Gastrocnemius medialis (tissue), 4 donors: ENCODE data around the gene C1QTNF6. TPM values are rescaled to one million over a fixed set of nuclear protein-coding genes. Genes with fewer than 3 reads are reported as not detected.
"Not testable (repeated sequence)": the region's sequence is repeated elsewhere in the genome, so short reads cannot be mapped to it uniquely, and the experiment has no call there.

ENCODE experiments used
- ATAC-seq, 2 donors: fragments of 150-250 bp; one replicate each; pipeline ENCODE4 v1.9.1; 2016
- DNase-seq, 2 donors: peaks; one replicate each; pipeline ENCODE4 v3.0.0-alpha.2; 2019
- H3K27ac ChIP-seq, 4 donors: fragments of 200-600 bp; sonication (generic); 1 replicate in 1 of 4; 2 replicates in 3 of 4; pipeline ENCODE4 v1.5.1; 2016 to 2018; ENCODE audit warnings: mild to moderate bottlenecking in 2 of 4, moderate library complexity in 1 of 4
- H3K27me3 ChIP-seq, 3 donors: fragments of 200-600 bp; sonication (generic) in 2 of 3; 1 replicate in 1 of 3; 2 replicates in 2 of 3; pipeline versions ENCODE4 v1.5.1 to v1.6.0; 2016 to 2019; ENCODE audit warnings: mild to moderate bottlenecking in 1 of 3, moderate library complexity in 1 of 3
- H3K36me3 ChIP-seq, 2 donors: fragments of 200-600 bp; sonication (generic) in 1 of 2; one replicate each; pipeline ENCODE4 v1.5.1; 2017 to 2018
- H3K4me1 ChIP-seq, 2 donors: fragments of 200-600 bp; sonication (generic) in 1 of 2; one replicate each; pipeline ENCODE4 v1.5.1; 2016 to 2017; ENCODE audit warnings: mild to moderate bottlenecking in 2 of 2
- H3K4me3 ChIP-seq, 4 donors: fragments of 200-600 bp; sonication (generic) in 3 of 4; 1 replicate in 1 of 4; 2 replicates in 3 of 4; pipeline ENCODE4 v1.5.1; 2016 to 2019; ENCODE audit warnings: mild to moderate bottlenecking in 2 of 4
- H3K9me3 ChIP-seq, 3 donors: fragments of 200-600 bp; sonication (generic) in 2 of 3; 1 replicate in 1 of 3; 2 replicates in 2 of 3; pipeline ENCODE4 v1.5.1; 2016 to 2019
- POLR2A ChIP-seq, 2 donors: fragments of 450-650 bp; IDR thresholded peaks; one replicate each; pipeline ENCODE4 v1.6.1; 2017; ENCODE audit warnings: antibody characterized with exemption in 2 of 2, mild to moderate bottlenecking in 2 of 2, moderate library complexity in 2 of 2
- in situ Hi-C, 4 donors: fragments of 200-750 bp; cut with MboI; loops; one replicate each; pipeline versions ENCODE4 v1.15.0 to v1.8.0; 2017; ENCODE audit warnings: low sequenced_read_pairs in 4 of 4
- intact Hi-C: fragments of 100-400 bp; cut with DNase I; formaldehyde crosslinking; loops from one replicate; pipeline ENCODE4 v1.15.1; 2023; ENCODE audit warnings: low total_unique reads
- total RNA-seq, 4 donors: library from RNA; depleted of rRNA; stranded (reverse); fragments of >200 nt; gene quantifications; one replicate each; pipeline versions ENCODE4 v1.1.0 to v1.2.3, GENCODE V29; 2016
- TF ChIP-seq, protein P1 (sequence below), 5 experiments: fragments of 450-650 bp in 3 of 5; fragments of 200-600 bp in 2 of 5; sonication (generic) in 2 of 5; IDR thresholded peaks in 4 of 5; conservative IDR thresholded peaks in 1 of 5; 1 replicate in 4 of 5; 2 replicates in 1 of 5; pipeline ENCODE4 v1.5.1; 2016 to 2019; ENCODE audit warnings: antibody characterized with exemption in 5 of 5, mild to moderate bottlenecking in 3 of 5, moderate library complexity in 3 of 5

C1QTNF6 gene
- total RNA-seq, 4 donors from 2014 or later = 0.46 to 1.00 (median 0.84) TPM

- ATAC-seq (no peak), DNase-seq (no peak)
- H3K36me3 ChIP-seq = no peaks in the 10 kb centered on the region
- H3K27ac ChIP-seq = no peak overlapping the region
- H3K9me3 ChIP-seq = no peaks in the 10 kb centered on the region
- no peak overlapping the region for H3K4me3 ChIP-seq
- H3K4me1 ChIP-seq = peaks cover 3 to 5% of the 10 kb centered on the region in 2 donors
- TF ChIP-seq, protein P1, sequence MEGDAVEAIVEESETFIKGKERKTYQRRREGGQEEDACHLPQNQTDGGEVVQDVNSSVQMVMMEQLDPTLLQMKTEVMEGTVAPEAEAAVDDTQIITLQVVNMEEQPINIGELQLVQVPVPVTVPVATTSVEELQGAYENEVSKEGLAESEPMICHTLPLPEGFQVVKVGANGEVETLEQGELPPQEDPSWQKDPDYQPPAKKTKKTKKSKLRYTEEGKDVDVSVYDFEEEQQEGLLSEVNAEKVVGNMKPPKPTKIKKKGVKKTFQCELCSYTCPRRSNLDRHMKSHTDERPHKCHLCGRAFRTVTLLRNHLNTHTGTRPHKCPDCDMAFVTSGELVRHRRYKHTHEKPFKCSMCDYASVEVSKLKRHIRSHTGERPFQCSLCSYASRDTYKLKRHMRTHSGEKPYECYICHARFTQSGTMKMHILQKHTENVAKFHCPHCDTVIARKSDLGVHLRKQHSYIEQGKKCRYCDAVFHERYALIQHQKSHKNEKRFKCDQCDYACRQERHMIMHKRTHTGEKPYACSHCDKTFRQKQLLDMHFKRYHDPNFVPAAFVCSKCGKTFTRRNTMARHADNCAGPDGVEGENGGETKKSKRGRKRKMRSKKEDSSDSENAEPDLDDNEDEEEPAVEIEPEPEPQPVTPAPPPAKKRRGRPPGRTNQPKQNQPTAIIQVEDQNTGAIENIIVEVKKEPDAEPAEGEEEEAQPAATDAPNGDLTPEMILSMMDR (IDR thresholded peaks at IDR 0.05 in 4 of 5, conservative IDR thresholded peaks at IDR 0.05 in 1 of 5) = no peak
- no peak for TF ChIP-seq POLR2A (IDR thresholded peaks at IDR 0.05)
- H3K27me3 ChIP-seq = no peaks in the 10 kb centered on the region
- intact Hi-C loops (no loop called here), in situ Hi-C loops (loop anchor here in 2 of 4 donors (5.0 to 25.0 kb wide), 2 partner anchors 41 to 116 kb away; no protein-coding TSS in a partner anchor)
These were observed 15.5 kb upstream of the C1QTNF6 start for GRCh38 chr22:37203354-37204044.

GRCh38 chr22:37202716-37203115, 14.7 kb upstream of the C1QTNF6 start:
- intact Hi-C loops (no loop called here), in situ Hi-C loops (loop anchor here in 2 of 4 donors (5.0 to 25.0 kb wide), 2 partner anchors 40 to 115 kb away; no protein-coding TSS in a partner anchor)
- no peak for TF ChIP-seq POLR2A (IDR thresholded peaks at IDR 0.05)
- TF ChIP-seq, protein P1 (IDR thresholded peaks at IDR 0.05 in 4 of 5, conservative IDR thresholded peaks at IDR 0.05 in 1 of 5) = no peak
- Histone ChIP-seq H3K27ac (no peak overlapping the region), H3K4me3 (no peak overlapping the region), H3K27me3 (no peaks in the 10 kb centered on the region), H3K9me3 (no peaks in the 10 kb centered on the region), H3K36me3 (no peaks in the 10 kb centered on the region), H3K4me1 (peaks cover 11% of the 10 kb centered on the region in 2 donors)
- DNase-seq = no peak
- no peak for ATAC-seq

GRCh38 chr22:37202001-37202555, 14.0 kb upstream of the C1QTNF6 start:
- TF ChIP-seq, protein P1 (IDR thresholded peaks at IDR 0.05 in 4 of 5, conservative IDR thresholded peaks at IDR 0.05 in 1 of 5) = no peak
- TF ChIP-seq POLR2A (IDR thresholded peaks at IDR 0.05) = no peak
- Histone ChIP-seq H3K36me3 (no peaks in the 10 kb centered on the region), H3K27ac (no peak overlapping the region), H3K4me1 (peaks cover 17 to 18% of the 10 kb centered on the region in 2 donors), H3K4me3 (no peak overlapping the region), H3K27me3 (no peaks in the 10 kb centered on the region), H3K9me3 (no peaks in the 10 kb centered on the region)
- intact Hi-C loops (no loop called here), in situ Hi-C loops (loop anchor here in 2 of 4 donors (5.0 to 25.0 kb wide), 2 partner anchors 40 to 115 kb away; no protein-coding TSS in a partner anchor)
- DNase-seq (no peak), ATAC-seq (no peak)

- H3K9me3 ChIP-seq, DNase-seq, H3K27me3 ChIP-seq, H3K27ac ChIP-seq, ATAC-seq, H3K4me3 ChIP-seq, intact Hi-C loops, H3K36me3 ChIP-seq: not testable (repeated sequence)
- H3K4me1 ChIP-seq = peaks cover 23 to 24% of the 10 kb centered on the region in 2 donors
- in situ Hi-C loops = loop anchor here in 2 of 4 donors (5.0 to 25.0 kb wide), 2 partner anchors 39 to 114 kb away; no protein-coding TSS in a partner anchor
These were observed 13.4 kb upstream of the C1QTNF6 start for GRCh38 chr22:37201443-37201820.

GRCh38 chr22:37199760-37200108, 11.7 kb upstream of the C1QTNF6 start:
- no peaks in the 10 kb centered on the region for H3K36me3 ChIP-seq
- no peaks in the 10 kb centered on the region for H3K27me3 ChIP-seq
- peak overlapping the region; percentile 70 to 98 (median 97) for H3K27ac ChIP-seq
- ATAC-seq (no peak), DNase-seq (peak in 1 of 2 donors; percentile 17)
- TF ChIP-seq POLR2A (IDR thresholded peaks at IDR 0.05) = no peak
- TF ChIP-seq, protein P1 (IDR thresholded peaks at IDR 0.05 in 4 of 5, conservative IDR thresholded peaks at IDR 0.05 in 1 of 5) = peak in 2 of 5 experiments; percentile 1 to 6
- H3K4me1 ChIP-seq = peaks cover 30 to 36% of the 10 kb centered on the region in 2 donors
- H3K9me3 ChIP-seq = no peaks in the 10 kb centered on the region
- intact Hi-C loops (loop anchor here (1.0 to 10.0 kb wide), 8 partner anchors 33 to 1897 kb away; partner anchors contain the start of genes IFT27 and LGALS1), in situ Hi-C loops (loop anchor here in 2 of 4 donors (5.0 to 25.0 kb wide), 2 partner anchors 37 to 112 kb away; no protein-coding TSS in a partner anchor)
- H3K4me3 ChIP-seq = peak overlapping the region; percentile 23 to 78 (median 40)
